ENCODE measurements around the gene NATD1.

GRCh38 chr17:21246698-21247097, 6.5 kb downstream of the NATD1 start:
- TF ChIP-seq CTCF (IDR thresholded peaks at IDR 0.05) (no peak), EP300 (IDR thresholded peaks at IDR 0.05) (no peak), POLR2A (IDR thresholded peaks at IDR 0.05) (no peak), POLR2AphosphoS5 (IDR thresholded peaks at IDR 0.05) (no peak)
